ENCODE results near the gene TEX44. TPM values are rescaled to one million over a fixed set of nuclear protein-coding genes. Genes with fewer than 3 reads are reported as not detected.
"Not testable (repeated sequence)": the region's sequence is repeated elsewhere in the genome, so short reads cannot be mapped to it uniquely, and the experiment has no call there.

The TEX44 gene
- polyA plus RNA-seq, 1 experiment, result not detected

GRCh38 chr2:231573698-231574421 lies 18.8 kb upstream of the TEX44 start:
- H3K36me3 ChIP-seq (ENCODE audit: control insufficient read depth, insufficient read depth, low read length), result no peaks in the 10 kb centered on the region
- H3K4me3 ChIP-seq (ENCODE audit: low read depth, low read length), result no peak overlapping the region
- ChIA-PET POLR2A (no interaction called here), CTCF (interaction anchor here (0.7 to 2.2 kb wide), 4 partner anchors 10 to 28 kb away, joined by 3 to 8 read pairs (median 4); no protein-coding TSS in a partner anchor)
- no peak for TF ChIP-seq CTCF (IDR thresholded peaks at IDR 0.05; ENCODE audit: insufficient read depth, low read depth, low read length)
- no peaks in the 10 kb centered on the region for H3K27me3 ChIP-seq (ENCODE audit: control insufficient read depth, insufficient read depth, low read length)
- no peak for DNase-seq (ENCODE audit: low read depth)

- no peak for TF ChIP-seq CTCF (IDR thresholded peaks at IDR 0.05; ENCODE audit: insufficient read depth, low read depth, low read length)
- Histone ChIP-seq H3K36me3 (ENCODE audit: control insufficient read depth, insufficient read depth, low read length) (no peaks in the 10 kb centered on the region), H3K27me3 (ENCODE audit: control insufficient read depth, insufficient read depth, low read length) (no peaks in the 10 kb centered on the region), H3K4me3 (ENCODE audit: low read depth, low read length) (no peak overlapping the region)
- ChIA-PET POLR2A (no interaction called here), CTCF (interaction anchor here (0.6 to 1.3 kb wide), 3 partner anchors 12 to 36 kb away, joined by 3 to 5 read pairs (median 3); no protein-coding TSS in a partner anchor)
- no peak for DNase-seq (ENCODE audit: low read depth)
Observed at GRCh38 chr2:231575612-231576256, 16.9 kb upstream of the TEX44 start.

- H3K27me3 ChIP-seq (ENCODE audit: control insufficient read depth, insufficient read depth, low read length), result no peaks in the 10 kb centered on the region
- ChIA-PET POLR2A (no interaction called here), CTCF (interaction anchor here (0.8 kb wide), 1 partner anchor 13 kb away, joined by 3 read pairs; no protein-coding TSS in a partner anchor)
- TF ChIP-seq CTCF (IDR thresholded peaks at IDR 0.05; ENCODE audit: insufficient read depth, low read depth, low read length), result no peak
- no peaks in the 10 kb centered on the region for H3K36me3 ChIP-seq (ENCODE audit: control insufficient read depth, insufficient read depth, low read length)
- DNase-seq (ENCODE audit: low read depth), result no peak
- H3K4me3 ChIP-seq (ENCODE audit: low read depth, low read length), result no peak overlapping the region
Observed at GRCh38 chr2:231576465-231576864, 16.2 kb upstream of the TEX44 start.

- DNase-seq (ENCODE audit: low read depth); H3K4me3 ChIP-seq (ENCODE audit: low read depth, low read length); POLR2A ChIA-PET; H3K36me3 ChIP-seq (ENCODE audit: control insufficient read depth, insufficient read depth, low read length); H3K27me3 ChIP-seq (ENCODE audit: control insufficient read depth, insufficient read depth, low read length): not testable (repeated sequence)
- CTCF ChIA-PET, result interaction anchor here (1.1 to 1.6 kb wide), 3 partner anchors 15 to 23 kb away, joined by 3 to 5 read pairs (median 3); no protein-coding TSS in a partner anchor
Observed at GRCh38 chr2:231578655-231579054, 14.0 kb upstream of the TEX44 start.

- H3K36me3 ChIP-seq (ENCODE audit: control insufficient read depth, insufficient read depth, low read length), result no peaks in the 10 kb centered on the region
- POLR2A ChIA-PET, result no interaction called here
- TF ChIP-seq CTCF (IDR thresholded peaks at IDR 0.05; ENCODE audit: insufficient read depth, low read depth, low read length), result no peak
- no peak for DNase-seq (ENCODE audit: low read depth)
- no peaks in the 10 kb centered on the region for H3K27me3 ChIP-seq (ENCODE audit: control insufficient read depth, insufficient read depth, low read length)
- CTCF ChIA-PET, result no interaction called here
- H3K4me3 ChIP-seq (ENCODE audit: low read depth, low read length), result no peak overlapping the region
Observed at GRCh38 chr2:231579560-231579959, 13.1 kb upstream of the TEX44 start.
